Immature natural killer cell (primary cell): ENCODE data around the gene EFCAB5. TPM values are rescaled to one million over a fixed set of nuclear protein-coding genes. Genes with fewer than 3 reads are reported as not detected.
"Not testable (repeated sequence)": the region's sequence is repeated elsewhere in the genome, so short reads cannot be mapped to it uniquely, and the experiment has no call there.

Source experiments
- DNase-seq, 3 donors: peaks; one replicate each; pipeline ENCODE4 v3.0.0; 2022; ENCODE audit warnings: mixed read lengths in 1 of 3
- H3K27ac Mint-ChIP-seq, 6 donors: one replicate each; pipeline ENCODE4 v1.8.0; 2020; ENCODE audit warnings: mixed read lengths in 6 of 6, mild to moderate bottlenecking in 5 of 6, inconsistent platforms in 4 of 6, moderate library complexity in 3 of 6
- H3K27me3 Mint-ChIP-seq, 3 donors: one replicate each; pipeline ENCODE4 v1.8.0; 2020 to 2021; ENCODE audit warnings: low read depth in 3 of 3, mild to moderate bottlenecking in 3 of 3, mixed read lengths in 3 of 3, moderate library complexity in 3 of 3, inconsistent platforms in 1 of 3
- H3K36me3 Mint-ChIP-seq, 3 donors: one replicate each; pipeline ENCODE4 v1.8.0; 2020; ENCODE audit warnings: mixed read lengths in 3 of 3, inconsistent platforms in 2 of 3, mild to moderate bottlenecking in 2 of 3
- H3K4me1 Mint-ChIP-seq, 2 donors: one replicate each; pipeline ENCODE4 v1.8.0; 2020; ENCODE audit warnings: inconsistent platforms in 2 of 2, mild to moderate bottlenecking in 2 of 2, mixed read lengths in 2 of 2, moderate library complexity in 1 of 2
- H3K4me3 Mint-ChIP-seq, 5 donors: one replicate each; pipeline ENCODE4 v1.8.0; 2020; ENCODE audit warnings: mild to moderate bottlenecking in 5 of 5, mixed read lengths in 5 of 5, inconsistent platforms in 3 of 5, moderate library complexity in 3 of 5
- H3K9me3 Mint-ChIP-seq, 6 donors: one replicate each; pipeline ENCODE4 v1.8.0; 2020; ENCODE audit warnings: mild to moderate bottlenecking in 6 of 6, mixed read lengths in 6 of 6, inconsistent platforms in 4 of 6, moderate library complexity in 3 of 6
- polyA plus RNA-seq, 3 donors: library from polyadenylated mRNA; unstranded; fragments of 300-500 nt; fragmentation: Illumina TruSeq; gene quantifications; one replicate each; pipeline ENCODE4 v1.2.3, GENCODE V29; 2021

The EFCAB5 gene
- polyA plus RNA-seq, 3 donors from 2014 or later: 0.18 to 1.4 TPM; not detected in 1

GRCh38 chr17:30068465-30068864 is 127.0 kb downstream of the EFCAB5 start:
- peaks cover 5 to 20% (median 13%) of the 10 kb centered on the region in 3 donors for H3K36me3 Mint-ChIP-seq
- H3K4me1 Mint-ChIP-seq: no peaks in the 10 kb centered on the region
- H3K27me3 Mint-ChIP-seq: peaks cover 6 to 14% (median 8%) of the 10 kb centered on the region in 3 donors
- no peak overlapping the region for H3K27ac Mint-ChIP-seq
- H3K9me3 Mint-ChIP-seq: peaks cover 22 to 31% (median 25%) of the 10 kb centered on the region in 6 donors
- H3K4me3 Mint-ChIP-seq: no peak overlapping the region
- no peak for DNase-seq

GRCh38 chr17:30074254-30074653 is 132.8 kb downstream of the EFCAB5 start:
- Mint-ChIP-seq H3K4me1 (no peaks in the 10 kb centered on the region), H3K27me3 (peaks cover 3 to 7% (median 3%) of the 10 kb centered on the region in 3 donors), H3K27ac (no peak overlapping the region), H3K4me3 (no peak overlapping the region), H3K9me3 (peaks cover 0 to 4% (median 0%) of the 10 kb centered on the region in 6 donors), H3K36me3 (no peaks in the 10 kb centered on the region)
- DNase-seq: no peak

- H3K9me3 Mint-ChIP-seq: peaks cover 0 to 4% (median 0%) of the 10 kb centered on the region in 6 donors
- H3K4me3 Mint-ChIP-seq: no peak overlapping the region
- no peak overlapping the region for H3K27ac Mint-ChIP-seq
- no peaks in the 10 kb centered on the region for H3K4me1 Mint-ChIP-seq
- DNase-seq: no peak
- H3K36me3 Mint-ChIP-seq: no peaks in the 10 kb centered on the region
- peaks cover 3 to 8% (median 3%) of the 10 kb centered on the region in 3 donors for H3K27me3 Mint-ChIP-seq
Observed at GRCh38 chr17:30074730-30075129, 133.3 kb downstream of the EFCAB5 start.

- Mint-ChIP-seq H3K36me3 (no peaks in the 10 kb centered on the region), H3K9me3 (no peaks in the 10 kb centered on the region), H3K27ac (no peak overlapping the region), H3K4me3 (no peak overlapping the region), H3K4me1 (no peaks in the 10 kb centered on the region), H3K27me3 (peaks cover 0 to 12% (median 2%) of the 10 kb centered on the region in 3 donors)
- DNase-seq: no peak
Observed at GRCh38 chr17:30082773-30083172, 141.3 kb downstream of the EFCAB5 start.

GRCh38 chr17:30084788-30085187 is 143.4 kb downstream of the EFCAB5 start:
- H3K9me3 Mint-ChIP-seq: no peaks in the 10 kb centered on the region
- H3K4me1 Mint-ChIP-seq: no peaks in the 10 kb centered on the region
- no peak overlapping the region for H3K4me3 Mint-ChIP-seq
- H3K27ac Mint-ChIP-seq: peak overlapping the region in 1 of 6 donors; percentile 69
- H3K36me3 Mint-ChIP-seq: no peaks in the 10 kb centered on the region
- peaks cover 2 to 10% (median 5%) of the 10 kb centered on the region in 3 donors for H3K27me3 Mint-ChIP-seq
- DNase-seq: no peak

GRCh38 chr17:30086896-30087295 is 145.5 kb downstream of the EFCAB5 start:
- Mint-ChIP-seq H3K27me3 (peaks cover 6 to 15% (median 8%) of the 10 kb centered on the region in 3 donors), H3K4me3 (no peak overlapping the region), H3K9me3 (no peaks in the 10 kb centered on the region), H3K36me3 (no peaks in the 10 kb centered on the region), H3K27ac (no peak overlapping the region), H3K4me1 (no peaks in the 10 kb centered on the region)
- no peak for DNase-seq

GRCh38 chr17:30087431-30087830 is 146.0 kb downstream of the EFCAB5 start:
- H3K27me3 Mint-ChIP-seq: peaks cover 6 to 15% (median 8%) of the 10 kb centered on the region in 3 donors
- DNase-seq, H3K4me3 Mint-ChIP-seq, H3K9me3 Mint-ChIP-seq, H3K36me3 Mint-ChIP-seq, H3K4me1 Mint-ChIP-seq, H3K27ac Mint-ChIP-seq: not testable (repeated sequence)

- Mint-ChIP-seq H3K4me1 (peaks cover 7 to 9% of the 10 kb centered on the region in 2 donors), H3K27me3 (peaks cover 9 to 16% (median 16%) of the 10 kb centered on the region in 3 donors), H3K4me3 (no peak overlapping the region), H3K9me3 (no peaks in the 10 kb centered on the region), H3K36me3 (no peaks in the 10 kb centered on the region), H3K27ac (no peak overlapping the region)
- DNase-seq: no peak
Observed at GRCh38 chr17:30091121-30091670, 149.8 kb downstream of the EFCAB5 start.

GRCh38 chr17:30091771-30092170 is 150.3 kb downstream of the EFCAB5 start:
- Mint-ChIP-seq H3K4me1 (peaks cover 7 to 9% of the 10 kb centered on the region in 2 donors), H3K36me3 (no peaks in the 10 kb centered on the region), H3K27ac (no peak overlapping the region), H3K4me3 (no peak overlapping the region), H3K9me3 (no peaks in the 10 kb centered on the region), H3K27me3 (peaks cover 8 to 16% (median 15%) of the 10 kb centered on the region in 3 donors)
- DNase-seq: no peak

- H3K4me1 Mint-ChIP-seq: peaks cover 7 to 9% of the 10 kb centered on the region in 2 donors
- H3K4me3 Mint-ChIP-seq: no peak overlapping the region
- no peaks in the 10 kb centered on the region for H3K9me3 Mint-ChIP-seq
- H3K27me3 Mint-ChIP-seq: peaks cover 9 to 16% (median 15%) of the 10 kb centered on the region in 3 donors
- no peak overlapping the region for H3K27ac Mint-ChIP-seq
- H3K36me3 Mint-ChIP-seq: no peaks in the 10 kb centered on the region
- DNase-seq: no peak
Observed at GRCh38 chr17:30092886-30093285, 151.5 kb downstream of the EFCAB5 start.

GRCh38 chr17:30093463-30094147 is 152.2 kb downstream of the EFCAB5 start:
- peak; percentile 53 to 63 (median 59) for DNase-seq
- H3K27ac Mint-ChIP-seq: no peak overlapping the region
- no peak overlapping the region for H3K4me3 Mint-ChIP-seq

GRCh38 chr17:30095507-30096244 is 154.2 kb downstream of the EFCAB5 start:
- no peak overlapping the region for H3K27ac Mint-ChIP-seq
- H3K36me3 Mint-ChIP-seq: no peaks in the 10 kb centered on the region

More at GRCh38 chr17:30093463-30094147, 152.2 kb downstream of the EFCAB5 start:
- no peaks in the 10 kb centered on the region for H3K9me3 Mint-ChIP-seq
- peaks cover 9 to 18% (median 15%) of the 10 kb centered on the region in 3 donors for H3K27me3 Mint-ChIP-seq
- H3K36me3 Mint-ChIP-seq: no peaks in the 10 kb centered on the region
- H3K4me1 Mint-ChIP-seq: peaks cover 7 to 9% of the 10 kb centered on the region in 2 donors

GRCh38 chr17:30101686-30102390 is 160.4 kb downstream of the EFCAB5 start:
- DNase-seq: no peak

More at GRCh38 chr17:30095507-30096244, 154.2 kb downstream of the EFCAB5 start:
- Mint-ChIP-seq H3K4me3 (no peak overlapping the region), H3K9me3 (no peaks in the 10 kb centered on the region), H3K4me1 (peaks cover 7 to 9% of the 10 kb centered on the region in 2 donors), H3K27me3 (peaks cover 7 to 17% (median 10%) of the 10 kb centered on the region in 3 donors)
- no peak for DNase-seq

More at GRCh38 chr17:30101686-30102390, 160.4 kb downstream of the EFCAB5 start:
- no peaks in the 10 kb centered on the region for H3K9me3 Mint-ChIP-seq
- peaks cover 6% of the 10 kb centered on the region in 2 donors for H3K4me1 Mint-ChIP-seq
- H3K27me3 Mint-ChIP-seq: peaks cover 0 to 13% (median 4%) of the 10 kb centered on the region in 3 donors
- no peaks in the 10 kb centered on the region for H3K36me3 Mint-ChIP-seq
- no peak overlapping the region for H3K27ac Mint-ChIP-seq
- H3K4me3 Mint-ChIP-seq: no peak overlapping the region
